Tibial artery (tissue), 4 donors: ENCODE measurements around the gene ZNF627.
A peak's percentile ranks its signal among the peaks of the same experiment; 100 is the strongest.

ENCODE experiments used
- DNase-seq, 2 donors: peaks; one replicate each; pipeline ENCODE4 v3.0.0-alpha.2; 2019
- H3K27ac ChIP-seq, 2 donors: fragments of 200-600 bp; sonication (generic) in 1 of 2; 1 replicate in 1 of 2; 2 replicates in 1 of 2; pipeline ENCODE4 v1.5.1; 2018 to 2019; ENCODE audit warnings: mild to moderate bottlenecking in 1 of 2
- H3K27me3 ChIP-seq, 2 donors: fragments of 200-600 bp; sonication (generic) in 1 of 2; one replicate each; pipeline versions ENCODE4 v1.5.1 to v1.6.0; 2016 to 2019
- H3K36me3 ChIP-seq, 3 donors: fragments of 200-600 bp; sonication (generic) in 2 of 3; one replicate each; pipeline ENCODE4 v1.5.1; 2016 to 2019; ENCODE audit warnings: mild to moderate bottlenecking in 2 of 3
- H3K4me1 ChIP-seq, 4 donors: fragments of 200-600 bp; sonication (generic) in 2 of 4; 1 replicate in 3 of 4; 2 replicates in 1 of 4; pipeline ENCODE4 v1.5.1; 2016 to 2019
- H3K4me3 ChIP-seq, 2 donors: fragments of 200-600 bp; sonication (generic) in 1 of 2; 1 replicate in 1 of 2; 2 replicates in 1 of 2; pipeline ENCODE4 v1.5.1; 2018 to 2019; ENCODE audit warnings: mild to moderate bottlenecking in 2 of 2
- H3K9me3 ChIP-seq, 3 donors: fragments of 200-600 bp; sonication (generic) in 1 of 3; one replicate each; pipeline ENCODE4 v1.5.1; 2016 to 2019
- intact Hi-C: fragments of 100-400 bp; cut with DNase I; formaldehyde crosslinking; loops from one replicate; pipeline ENCODE4 v1.15.0; 2023; ENCODE audit warnings: low total_unique reads
- TF ChIP-seq, protein P1 (sequence below), 2 experiments: fragments of 200-600 bp in 1 of 2; fragments of 450-650 bp in 1 of 2; IDR thresholded peaks; one replicate each; pipeline ENCODE4 v1.5.1; 2017 to 2019; ENCODE audit warnings: antibody characterized with exemption in 2 of 2, mild to moderate bottlenecking in 1 of 2, moderate library complexity in 1 of 2

ZNF627 gene

GRCh38 chr19:11597202-11598102 lies at the start of gene ZNF627:
TSS of gene ZNF627 (plus strand) at chr19:11597483. CDS start at chr19:11597628, 145 bp downstream.
- intact Hi-C loops, result no loop called here
- peak within 1 kb of the TSS; percentile 86 to 98 for H3K4me3 ChIP-seq
- H3K36me3 ChIP-seq, result no peaks in the 10 kb centered on the region
- H3K27ac ChIP-seq, result peak within 1 kb of the TSS; percentile 92 to 95
- peak; percentile 100 for DNase-seq
- H3K9me3 ChIP-seq, result no peaks in the 10 kb centered on the region
- H3K27me3 ChIP-seq, result no peaks in the 10 kb centered on the region
- TF ChIP-seq, protein P1, sequence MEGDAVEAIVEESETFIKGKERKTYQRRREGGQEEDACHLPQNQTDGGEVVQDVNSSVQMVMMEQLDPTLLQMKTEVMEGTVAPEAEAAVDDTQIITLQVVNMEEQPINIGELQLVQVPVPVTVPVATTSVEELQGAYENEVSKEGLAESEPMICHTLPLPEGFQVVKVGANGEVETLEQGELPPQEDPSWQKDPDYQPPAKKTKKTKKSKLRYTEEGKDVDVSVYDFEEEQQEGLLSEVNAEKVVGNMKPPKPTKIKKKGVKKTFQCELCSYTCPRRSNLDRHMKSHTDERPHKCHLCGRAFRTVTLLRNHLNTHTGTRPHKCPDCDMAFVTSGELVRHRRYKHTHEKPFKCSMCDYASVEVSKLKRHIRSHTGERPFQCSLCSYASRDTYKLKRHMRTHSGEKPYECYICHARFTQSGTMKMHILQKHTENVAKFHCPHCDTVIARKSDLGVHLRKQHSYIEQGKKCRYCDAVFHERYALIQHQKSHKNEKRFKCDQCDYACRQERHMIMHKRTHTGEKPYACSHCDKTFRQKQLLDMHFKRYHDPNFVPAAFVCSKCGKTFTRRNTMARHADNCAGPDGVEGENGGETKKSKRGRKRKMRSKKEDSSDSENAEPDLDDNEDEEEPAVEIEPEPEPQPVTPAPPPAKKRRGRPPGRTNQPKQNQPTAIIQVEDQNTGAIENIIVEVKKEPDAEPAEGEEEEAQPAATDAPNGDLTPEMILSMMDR (IDR thresholded peaks at IDR 0.05), result peak in 1 of 2 experiments; percentile 17
- H3K4me1 ChIP-seq, result peaks cover 0 to 31% (median 11%) of the 10 kb centered on the region in 4 donors

GRCh38 chr19:11547929-11548700 lies 49.2 kb upstream of the ZNF627 start:
- Histone ChIP-seq H3K27ac (peak overlapping the region in 1 of 2 donors; percentile 98), H3K36me3 (peaks cover 67 to 73% (median 73%) of the 10 kb centered on the region in 3 donors), H3K4me3 (no peak overlapping the region), H3K4me1 (peaks cover 0 to 72% (median 24%) of the 10 kb centered on the region in 4 donors), H3K9me3 (no peaks in the 10 kb centered on the region), H3K27me3 (no peaks in the 10 kb centered on the region)
- DNase-seq, result no peak
- intact Hi-C loops, result no loop called here
- TF ChIP-seq, protein P1 (IDR thresholded peaks at IDR 0.05), result no peak

DNA sequence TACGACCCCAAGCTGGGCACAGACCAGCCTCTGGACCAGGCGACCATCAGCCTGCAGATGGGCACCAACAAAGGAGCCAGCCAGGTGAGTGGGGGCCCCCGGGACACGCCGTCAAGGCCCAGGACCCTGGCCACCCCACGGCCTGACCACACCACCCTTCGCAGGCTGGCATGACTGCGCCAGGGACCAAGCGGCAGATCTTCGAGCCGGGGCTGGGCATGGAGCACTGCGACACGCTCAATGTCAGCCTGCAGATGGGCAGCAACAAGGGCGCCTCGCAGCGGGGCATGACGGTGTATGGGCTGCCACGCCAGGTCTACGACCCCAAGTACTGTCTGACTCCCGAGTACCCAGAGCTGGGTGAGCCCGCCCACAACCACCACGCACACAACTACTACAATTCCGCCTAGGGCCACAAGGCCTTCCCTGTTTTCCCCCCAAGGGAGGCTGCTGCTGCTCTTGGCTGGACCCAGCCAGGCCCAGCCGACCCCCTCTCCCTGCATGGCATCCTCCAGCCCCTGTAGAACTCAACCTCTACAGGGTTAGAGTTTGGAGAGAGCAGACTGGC lies 47.8 kb upstream of the ZNF627 start:
- Histone ChIP-seq H3K36me3 (peaks cover 71 to 81% (median 71%) of the 10 kb centered on the region in 3 donors), H3K27ac (peak overlapping the region; percentile 93 to 95)

DNA sequence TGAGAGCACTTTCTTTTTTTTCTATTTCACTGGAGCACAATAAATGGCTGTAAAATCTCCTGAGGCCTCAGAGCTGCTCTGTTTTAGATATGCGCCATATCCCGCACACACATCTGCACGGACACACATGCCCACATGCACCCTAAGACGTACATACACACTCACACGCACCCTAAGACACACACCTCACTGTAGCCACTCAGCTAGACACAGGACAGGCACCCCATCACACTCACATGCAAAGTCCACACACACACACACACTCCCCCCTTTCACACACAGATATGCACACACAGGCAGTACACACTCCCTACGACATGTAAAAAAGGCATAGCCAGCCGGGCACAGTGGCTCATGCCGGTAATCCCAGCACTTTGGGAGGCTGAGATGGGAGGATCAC lies 47.0 kb upstream of the ZNF627 start:
- intact Hi-C loops, result no loop called here
- TF ChIP-seq, protein P1 (IDR thresholded peaks at IDR 0.05), result no peak

More for the DNA sequence above, 47.8 kb upstream of the ZNF627 start:
- intact Hi-C loops, result no loop called here
- no peaks in the 10 kb centered on the region for H3K9me3 ChIP-seq
- no peaks in the 10 kb centered on the region for H3K27me3 ChIP-seq
- no peak for DNase-seq
- peaks cover 0 to 59% (median 21%) of the 10 kb centered on the region in 4 donors for H3K4me1 ChIP-seq
- no peak overlapping the region for H3K4me3 ChIP-seq
- TF ChIP-seq, protein P1 (IDR thresholded peaks at IDR 0.05), result no peak

DNA sequence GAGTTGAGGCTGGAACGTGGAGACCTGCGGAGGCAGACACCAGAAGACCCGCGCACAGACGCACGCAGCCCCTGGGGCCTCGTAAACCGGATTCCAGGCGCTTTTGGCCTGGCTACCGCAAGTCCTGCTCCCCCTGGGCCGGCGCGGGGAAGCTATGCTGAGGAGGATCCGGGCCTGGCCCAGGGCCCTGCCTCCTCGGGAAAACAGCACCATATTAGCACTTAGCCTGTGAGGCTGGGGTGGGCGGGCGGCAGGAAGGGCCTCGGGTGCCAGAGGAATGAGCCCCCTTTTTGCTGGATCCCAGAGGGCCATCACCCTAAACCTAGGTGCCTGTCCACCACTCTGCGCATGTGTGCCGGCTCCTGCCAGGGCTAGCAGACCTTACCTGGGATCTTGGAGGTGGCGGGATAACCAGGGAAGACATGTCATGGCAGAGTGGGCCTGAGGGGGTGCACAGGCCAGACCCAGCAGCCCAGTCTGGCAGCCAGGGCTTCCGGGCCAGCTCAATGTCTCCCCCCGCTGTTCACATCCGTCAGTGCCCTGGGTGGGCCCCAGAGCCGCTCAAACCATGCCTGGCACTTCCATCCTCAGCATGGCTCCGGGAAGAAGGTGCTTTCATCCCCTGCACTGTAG lies 45.6 kb upstream of the ZNF627 start:
- Histone ChIP-seq H3K36me3 (peaks cover 49 to 80% (median 61%) of the 10 kb centered on the region in 3 donors), H3K4me3 (peak overlapping the region; percentile 32 to 33), H3K27me3 (no peaks in the 10 kb centered on the region), H3K9me3 (no peaks in the 10 kb centered on the region), H3K27ac (peak overlapping the region; percentile 93 to 95), H3K4me1 (peaks cover 0 to 47% (median 23%) of the 10 kb centered on the region in 4 donors)
- DNase-seq, result peak; percentile 39 to 87
- TF ChIP-seq, protein P1 (IDR thresholded peaks at IDR 0.05), result peak; percentile 50 to 55
- intact Hi-C loops, result no loop called here

More for the DNA sequence above, 47.0 kb upstream of the ZNF627 start:
- H3K36me3 ChIP-seq, result peaks cover 63 to 80% (median 70%) of the 10 kb centered on the region in 3 donors
- peaks cover 0 to 53% (median 20%) of the 10 kb centered on the region in 4 donors for H3K4me1 ChIP-seq
- peak overlapping the region; percentile 93 to 95 for H3K27ac ChIP-seq
- H3K4me3 ChIP-seq, result no peak overlapping the region
- no peak for DNase-seq
- H3K9me3 ChIP-seq, result no peaks in the 10 kb centered on the region
- no peaks in the 10 kb centered on the region for H3K27me3 ChIP-seq
